Epithelial cell of esophagus (primary cell): ENCODE data around the gene ABO.
"Not testable (repeated sequence)": the region's sequence is repeated elsewhere in the genome, so short reads cannot be mapped to it uniquely, and the experiment has no call there.

Source experiments
- DNase-seq: peaks from one replicate; pipeline ENCODE4 v3.0.0; 2010; ENCODE audit warnings: low read depth
- H3K4me3 ChIP-seq: 2 replicates; pipeline ENCODE4 v1.5.1; 2011; ENCODE audit warnings: mild to moderate bottlenecking, low read length, control low read depth
- TF ChIP-seq, protein P1 (sequence below): IDR thresholded peaks from 2 replicates; pipeline ENCODE4 v1.5.1; 2011; ENCODE audit warnings: low read depth, mild to moderate bottlenecking, low read length, control low read depth, inconsistent platforms; ENCODE audit not compliant: insufficient read depth; ENCODE audit errors: missing control alignments

The ABO gene

DNA sequence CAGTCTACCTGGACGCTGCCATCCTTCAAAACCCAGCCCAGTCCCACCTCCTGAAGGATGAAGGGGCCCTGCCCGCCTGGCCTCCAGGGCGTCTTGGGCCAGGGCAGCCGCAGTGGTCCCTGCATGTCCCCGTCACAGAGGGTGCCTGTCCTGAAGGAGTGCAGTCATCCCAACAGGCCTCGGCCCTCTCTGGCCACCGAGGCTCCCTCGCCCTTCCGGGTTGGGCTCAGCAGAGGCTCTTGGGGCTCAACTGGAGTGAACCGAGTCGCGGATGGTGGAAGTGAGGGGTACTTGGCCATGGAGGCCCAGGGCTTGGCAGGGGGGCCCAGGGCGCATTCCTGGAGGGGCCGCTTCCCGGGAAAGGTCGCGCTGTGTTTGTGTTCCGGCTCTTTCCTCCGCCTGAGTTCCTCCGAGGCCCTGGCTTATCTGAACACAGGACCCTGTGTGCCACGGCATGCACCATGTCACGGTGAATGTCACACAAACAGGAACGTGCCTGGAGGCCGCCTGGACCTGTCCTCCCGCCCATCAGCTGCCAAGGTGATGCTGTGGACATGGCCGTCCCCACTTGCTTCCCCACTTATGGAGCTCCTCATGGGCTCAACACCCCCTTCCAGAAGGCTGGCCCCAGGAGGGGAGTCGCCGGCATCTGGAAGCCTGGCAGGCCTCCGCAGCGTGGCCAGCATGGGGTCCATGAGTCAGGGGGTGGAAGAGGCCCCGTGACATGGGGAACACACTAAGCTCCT lies 40.3 kb downstream of the ABO start:
- H3K4me3 ChIP-seq, result no peak overlapping the region
- TF ChIP-seq, protein P1, sequence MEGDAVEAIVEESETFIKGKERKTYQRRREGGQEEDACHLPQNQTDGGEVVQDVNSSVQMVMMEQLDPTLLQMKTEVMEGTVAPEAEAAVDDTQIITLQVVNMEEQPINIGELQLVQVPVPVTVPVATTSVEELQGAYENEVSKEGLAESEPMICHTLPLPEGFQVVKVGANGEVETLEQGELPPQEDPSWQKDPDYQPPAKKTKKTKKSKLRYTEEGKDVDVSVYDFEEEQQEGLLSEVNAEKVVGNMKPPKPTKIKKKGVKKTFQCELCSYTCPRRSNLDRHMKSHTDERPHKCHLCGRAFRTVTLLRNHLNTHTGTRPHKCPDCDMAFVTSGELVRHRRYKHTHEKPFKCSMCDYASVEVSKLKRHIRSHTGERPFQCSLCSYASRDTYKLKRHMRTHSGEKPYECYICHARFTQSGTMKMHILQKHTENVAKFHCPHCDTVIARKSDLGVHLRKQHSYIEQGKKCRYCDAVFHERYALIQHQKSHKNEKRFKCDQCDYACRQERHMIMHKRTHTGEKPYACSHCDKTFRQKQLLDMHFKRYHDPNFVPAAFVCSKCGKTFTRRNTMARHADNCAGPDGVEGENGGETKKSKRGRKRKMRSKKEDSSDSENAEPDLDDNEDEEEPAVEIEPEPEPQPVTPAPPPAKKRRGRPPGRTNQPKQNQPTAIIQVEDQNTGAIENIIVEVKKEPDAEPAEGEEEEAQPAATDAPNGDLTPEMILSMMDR, result no peak
- DNase-seq, result no peak

DNA sequence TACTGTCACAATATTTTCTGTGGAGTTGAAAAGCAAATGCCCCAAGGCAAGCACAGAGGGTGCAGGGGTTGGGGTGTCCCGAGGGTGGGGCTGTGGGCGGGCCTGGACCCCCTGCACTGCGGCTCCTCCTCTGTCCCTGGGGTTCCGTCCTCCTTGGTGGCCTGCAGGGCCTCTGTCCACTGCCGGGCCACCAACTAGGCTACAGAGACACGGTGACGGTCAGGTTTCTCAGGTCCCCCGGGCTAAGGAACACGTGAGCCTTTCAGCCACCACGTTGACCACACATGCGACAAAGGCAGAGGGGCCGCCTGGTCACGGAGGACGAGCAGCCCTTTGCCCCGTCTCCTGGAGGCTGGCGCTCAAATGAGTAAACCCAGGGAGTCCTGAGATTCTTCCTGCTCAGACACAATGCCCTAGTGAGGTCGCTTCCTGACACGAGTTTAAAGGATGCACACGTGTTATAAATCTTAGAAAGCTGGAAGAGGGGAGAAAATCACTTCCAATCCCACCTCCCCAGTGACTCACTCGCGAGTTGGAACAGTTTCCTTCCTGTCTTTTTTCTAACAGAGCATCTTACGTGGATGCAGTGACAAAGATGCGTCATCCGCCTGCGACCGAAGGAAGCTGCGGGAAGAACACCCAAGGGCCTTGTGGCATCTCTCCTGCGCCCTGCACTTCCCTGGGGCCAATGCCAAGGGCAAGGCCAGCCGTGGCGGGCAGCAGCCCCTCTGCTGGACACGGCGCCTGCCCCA lies 41.1 kb downstream of the ABO start:
- TF ChIP-seq, protein P1, result no peak

DNA sequence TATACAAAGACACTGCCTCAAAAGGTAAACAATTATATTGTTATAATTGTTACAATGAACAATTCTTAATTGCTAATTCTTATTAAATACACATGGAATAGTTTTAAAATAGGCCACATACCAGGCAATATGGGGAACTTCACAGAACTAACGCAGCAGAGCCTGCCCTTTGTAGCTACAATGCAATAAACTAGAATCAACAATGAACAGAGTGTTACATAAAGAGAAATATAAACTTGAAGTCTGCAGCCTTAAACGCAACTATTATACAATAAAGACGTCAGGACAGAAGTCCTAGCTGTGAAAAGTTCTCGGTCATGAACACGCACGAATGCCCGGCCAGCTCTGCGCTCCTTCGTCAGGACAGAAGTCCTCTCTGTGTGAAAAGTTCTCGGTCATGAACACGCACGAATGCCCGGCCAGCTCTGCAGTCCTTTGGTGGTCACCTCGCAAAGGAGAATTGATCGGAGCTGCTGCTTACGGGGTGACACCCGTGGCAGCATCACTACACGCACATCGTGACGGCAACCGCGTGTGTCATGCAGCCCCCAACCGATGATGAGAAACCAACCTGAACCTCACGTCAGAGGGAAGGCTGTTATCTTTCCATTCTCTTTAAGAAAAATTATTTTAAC lies 43.0 kb downstream of the ABO start:
- DNase-seq, H3K4me3 ChIP-seq: not testable (repeated sequence)

More for the DNA sequence above, 41.1 kb downstream of the ABO start:
- no peak overlapping the region for H3K4me3 ChIP-seq
- no peak for DNase-seq

DNA sequence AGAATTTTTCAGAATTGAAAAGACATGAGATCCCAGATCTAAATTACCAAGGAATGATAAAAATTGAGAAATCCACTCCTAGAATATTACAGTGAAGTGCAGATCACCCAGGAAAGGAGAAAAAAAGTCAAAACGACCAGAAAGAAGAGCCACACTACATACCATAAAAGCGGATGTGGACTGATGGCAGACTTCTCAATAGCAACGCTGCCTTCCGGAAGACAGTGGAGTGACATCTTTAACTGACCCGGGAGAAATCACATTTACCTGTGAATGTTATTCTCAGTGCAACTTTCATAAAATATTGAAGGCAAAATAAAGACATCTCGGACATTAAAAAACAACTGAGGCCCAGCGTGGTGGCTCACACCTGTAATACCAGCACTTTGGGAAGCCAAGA lies 44.5 kb downstream of the ABO start:
- DNase-seq, H3K4me3 ChIP-seq: not testable (repeated sequence)

DNA sequence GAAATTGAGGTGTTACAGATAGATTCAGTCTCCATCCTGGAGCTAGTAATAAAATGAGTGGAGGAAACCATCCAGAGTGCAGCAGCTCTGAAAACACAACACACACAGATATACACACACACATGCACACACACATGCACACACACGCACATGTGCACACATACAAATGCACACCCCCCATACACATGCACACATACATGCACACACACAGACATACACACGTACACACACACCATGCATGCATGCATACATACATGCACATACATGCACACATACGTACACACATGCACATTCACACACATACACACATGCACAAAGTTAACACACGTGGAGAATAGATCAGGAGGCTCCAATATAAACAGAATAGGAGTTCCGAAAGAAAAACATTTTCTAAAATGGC lies 44.9 kb downstream of the ABO start:
- no peak for DNase-seq
- H3K4me3 ChIP-seq, result no peak overlapping the region
- TF ChIP-seq, protein P1, result no peak

DNA sequence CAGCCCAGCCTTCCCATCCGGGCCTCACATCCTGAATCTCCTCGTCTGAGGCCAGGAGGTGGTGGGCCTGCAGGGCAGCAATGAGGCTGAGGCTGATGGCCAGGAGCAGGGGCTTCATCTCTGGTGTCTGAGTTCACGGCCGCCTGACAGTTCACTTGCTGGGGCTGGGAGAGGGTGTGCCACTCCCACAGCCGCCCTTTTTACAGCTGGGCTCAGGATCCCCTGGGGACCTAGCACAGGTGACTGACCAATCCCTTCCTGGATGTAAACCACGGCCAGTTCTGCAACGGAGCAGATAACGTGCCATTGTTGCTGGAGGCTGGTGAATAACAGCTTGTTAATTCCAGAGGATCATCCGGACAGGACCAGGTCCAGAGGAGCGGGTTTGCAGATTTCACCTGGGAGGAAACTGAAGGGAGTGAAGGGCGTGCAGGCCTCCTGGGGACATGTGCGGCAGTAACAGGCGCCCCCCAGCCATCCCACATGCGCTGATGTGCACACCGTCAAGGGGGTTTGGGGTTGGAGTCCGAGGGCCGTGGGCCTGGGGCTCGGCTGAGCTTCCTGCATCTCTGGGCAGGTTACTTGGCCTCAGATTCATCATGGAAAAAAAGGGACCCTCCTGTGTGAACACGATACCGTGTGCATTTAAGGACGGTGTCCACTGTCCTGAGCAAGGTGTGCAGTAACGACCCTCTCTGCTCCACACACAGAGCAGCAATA lies 46.4 kb downstream of the ABO start:
- not testable (repeated sequence) for DNase-seq

DNA sequence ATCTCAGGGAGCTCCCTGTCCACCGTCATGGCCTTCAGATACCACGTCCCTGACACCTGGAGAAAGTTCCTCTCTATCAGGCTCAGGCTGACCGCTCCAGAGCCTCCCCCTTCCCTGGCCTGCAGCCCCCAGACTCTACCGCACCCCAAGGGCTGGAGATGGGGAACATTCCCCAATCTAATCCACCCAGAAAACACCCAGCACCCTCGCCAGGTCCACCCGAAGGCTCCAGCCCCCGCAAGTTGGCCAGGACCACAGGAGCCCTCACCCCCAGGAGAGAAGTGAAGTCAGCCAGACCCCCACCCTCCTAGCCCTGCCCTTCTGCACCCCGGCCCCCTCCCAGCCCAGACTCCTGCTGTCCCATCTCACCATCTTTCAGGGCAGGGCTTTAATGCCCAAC lies 47.0 kb downstream of the ABO start:
- DNase-seq, H3K4me3 ChIP-seq: not testable (repeated sequence)

More for the DNA sequence above, 46.4 kb downstream of the ABO start:
- H3K4me3 ChIP-seq, result not testable (repeated sequence)

DNA sequence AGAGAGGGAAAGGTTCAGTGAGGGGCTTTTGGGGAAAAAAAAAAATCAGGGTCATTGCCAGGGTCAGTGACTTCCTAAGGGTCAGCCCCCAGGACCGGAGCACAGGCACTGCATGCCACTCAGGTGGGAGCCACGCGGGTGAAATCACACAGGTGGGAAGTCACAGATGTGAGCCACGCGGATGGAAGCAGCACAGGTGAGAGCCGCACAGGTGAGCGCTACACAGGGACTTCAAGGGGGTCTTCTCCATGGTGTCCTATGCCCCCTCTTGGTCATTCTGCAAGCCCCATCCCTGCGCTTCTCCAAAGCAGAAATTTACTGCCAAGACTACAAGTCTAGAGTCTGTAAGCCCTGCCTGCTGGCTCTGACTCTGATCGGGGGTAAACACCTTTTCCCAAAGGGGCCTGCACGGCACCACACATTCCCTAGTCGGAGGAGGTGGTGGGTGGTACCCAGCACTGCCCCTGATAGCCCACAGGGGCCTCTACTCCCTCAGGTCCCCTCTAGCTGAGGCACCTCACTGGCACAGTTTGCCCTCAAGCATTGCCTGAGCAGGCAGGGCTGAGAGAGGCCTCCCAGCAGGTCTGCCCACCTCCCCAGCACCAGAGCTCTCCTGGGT lies 47.6 kb downstream of the ABO start:
- TF ChIP-seq, protein P1, result no peak
- no peak overlapping the region for H3K4me3 ChIP-seq
- DNase-seq, result no peak
